Measurements from ENCODE around the gene FAHD1. TPM values are rescaled to one million over a fixed set of nuclear protein-coding genes. Genes with fewer than 3 reads are reported as not detected.

Gene FAHD1
- polyA plus RNA-seq, 1 donor from 2014 or later, result 73.5 TPM

- H3K4me2 ChIP-seq (ENCODE audit: low read length), result no peak overlapping the region
Observed at GRCh38 chr16:1857433-1858097, 30.6 kb downstream of the FAHD1 start.

More at GRCh38 chr16:1857433-1858097, 30.6 kb downstream of the FAHD1 start:
- Histone ChIP-seq H3F3A (ENCODE audit: insufficient read depth, low read length, poor library complexity, severe bottlenecking) (no peaks in the 10 kb centered on the region), H3K9me2 (ENCODE audit: insufficient read depth, low read length) (no peaks in the 10 kb centered on the region), H3K27ac (ENCODE audit: low read length) (no peak overlapping the region), H2AFZ (ENCODE audit: low read depth, low read length) (no peak overlapping the region), H3K36me3 (ENCODE audit: insufficient read depth, low read length) (no peaks in the 10 kb centered on the region), H3K9ac (ENCODE audit: low read length) (no peak overlapping the region), H4K20me1 (ENCODE audit: insufficient read depth) (no peaks in the 10 kb centered on the region), H3K4me3 (ENCODE audit: low read length) (no peak overlapping the region), H3K79me2 (replicated peaks; ENCODE audit: insufficient read depth, low read length) (no peaks in the 10 kb centered on the region), H3K27me3 (ENCODE audit: insufficient read depth, low read depth, low read length) (peaks cover 58% of the 10 kb centered on the region), H3K9me3 (ENCODE audit: low read length) (no peaks in the 10 kb centered on the region)
- TF ChIP-seq SMC3 (conservative IDR thresholded peaks at IDR 0.05; ENCODE audit: poor library complexity) (no peak), REST (IDR thresholded peaks at IDR 0.05; ENCODE audit: borderline replicate concordance) (no peak), MXI1 (conservative IDR thresholded peaks at IDR 0.05; ENCODE audit: poor library complexity, severe bottlenecking) (no peak), CTCF (IDR thresholded peaks at IDR 0.05; ENCODE audit: poor library complexity, severe bottlenecking) (no peak), POLR2AphosphoS5 (IDR thresholded peaks at IDR 0.05) (no peak), EP300 (conservative IDR thresholded peaks at IDR 0.05; ENCODE audit: poor library complexity, severe bottlenecking) (no peak), RAD21 (conservative IDR thresholded peaks at IDR 0.05) (no peak), TAF1 (IDR thresholded peaks at IDR 0.05; ENCODE audit: low read depth) (no peak), EZH2 (IDR thresholded peaks at IDR 0.05; ENCODE audit: borderline replicate concordance, insufficient read depth, low read length, poor library complexity, severe bottlenecking) (no peak)

All from neural cell (in vitro differentiated cells).